ENCODE results near the gene ZC3H13.

DNA sequence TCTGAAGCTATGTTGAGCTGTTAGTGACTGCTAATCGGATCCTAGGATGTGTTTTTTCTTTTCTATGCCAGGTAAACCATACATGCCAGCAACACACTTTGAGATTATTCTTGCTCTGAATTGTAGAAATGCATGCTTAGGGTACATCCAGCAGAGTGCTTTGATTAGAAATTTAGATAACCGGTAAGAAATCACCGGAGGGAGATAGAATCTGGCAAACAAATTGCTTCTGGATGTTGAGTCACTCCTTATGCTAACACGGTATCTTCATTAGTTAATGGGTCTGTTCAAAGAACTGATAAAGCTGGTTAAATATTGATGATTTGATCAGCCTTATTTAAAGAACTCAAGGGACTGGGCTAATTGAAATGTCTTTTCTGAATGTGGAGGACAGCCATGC, 115.9 kb downstream of the ZC3H13 start:
- TF ChIP-seq, protein P1, sequence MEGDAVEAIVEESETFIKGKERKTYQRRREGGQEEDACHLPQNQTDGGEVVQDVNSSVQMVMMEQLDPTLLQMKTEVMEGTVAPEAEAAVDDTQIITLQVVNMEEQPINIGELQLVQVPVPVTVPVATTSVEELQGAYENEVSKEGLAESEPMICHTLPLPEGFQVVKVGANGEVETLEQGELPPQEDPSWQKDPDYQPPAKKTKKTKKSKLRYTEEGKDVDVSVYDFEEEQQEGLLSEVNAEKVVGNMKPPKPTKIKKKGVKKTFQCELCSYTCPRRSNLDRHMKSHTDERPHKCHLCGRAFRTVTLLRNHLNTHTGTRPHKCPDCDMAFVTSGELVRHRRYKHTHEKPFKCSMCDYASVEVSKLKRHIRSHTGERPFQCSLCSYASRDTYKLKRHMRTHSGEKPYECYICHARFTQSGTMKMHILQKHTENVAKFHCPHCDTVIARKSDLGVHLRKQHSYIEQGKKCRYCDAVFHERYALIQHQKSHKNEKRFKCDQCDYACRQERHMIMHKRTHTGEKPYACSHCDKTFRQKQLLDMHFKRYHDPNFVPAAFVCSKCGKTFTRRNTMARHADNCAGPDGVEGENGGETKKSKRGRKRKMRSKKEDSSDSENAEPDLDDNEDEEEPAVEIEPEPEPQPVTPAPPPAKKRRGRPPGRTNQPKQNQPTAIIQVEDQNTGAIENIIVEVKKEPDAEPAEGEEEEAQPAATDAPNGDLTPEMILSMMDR (IDR thresholded peaks at IDR 0.05), result no peak
- TF ChIP-seq POLR2A (IDR thresholded peaks at IDR 0.05), result no peak

All from thyroid gland (tissue), 4 donors.